Stimulated activated CD4-positive, alpha-beta T cell treated with anti-CD3 and anti-CD28 coated beads, TNF-alpha, amount 100 ng/mL, for 24 hours (primary cell): Measurements from ENCODE around the gene CHST12.
A peak's percentile ranks its signal among the peaks of the same experiment; 100 is the strongest.
"Not testable (repeated sequence)": the region's sequence is repeated elsewhere in the genome, so short reads cannot be mapped to it uniquely, and the experiment has no call there.

ENCODE experiments used
- DNase-seq, 3 experiments: peaks; one replicate each; pipeline ENCODE4 v3.0.0-alpha.2; 2020; ENCODE audit warnings: low read depth in 3 of 3

CHST12 gene

GRCh38 chr7:2403718-2404648 lies 572 bp downstream of the CHST12 start:
- DNase-seq = no peak

- no peak for DNase-seq
Measured at GRCh38 chr7:2404714-2405119, 1.3 kb downstream of the CHST12 start.

GRCh38 chr7:2405201-2405600 lies 1.8 kb downstream of the CHST12 start:
- no peak for DNase-seq

GRCh38 chr7:2405601-2406345 lies 2.4 kb downstream of the CHST12 start:
- DNase-seq = peak in 2 of 3 experiments; percentile 11 to 67

- DNase-seq = no peak
Measured at GRCh38 chr7:2409745-2410414, 6.5 kb downstream of the CHST12 start.

- no peak for DNase-seq
Measured at GRCh38 chr7:2411049-2411448, 7.6 kb downstream of the CHST12 start.

- no peak for DNase-seq
Measured at GRCh38 chr7:2411815-2412586, 8.6 kb downstream of the CHST12 start.

- no peak for DNase-seq
Measured at GRCh38 chr7:2412587-2413201, 9.3 kb downstream of the CHST12 start.

- DNase-seq = no peak
Measured at GRCh38 chr7:2416063-2416462, 12.7 kb downstream of the CHST12 start.

- no peak for DNase-seq
Measured at GRCh38 chr7:2416650-2417049, 13.2 kb downstream of the CHST12 start.

- DNase-seq = not testable (repeated sequence)
Measured at GRCh38 chr7:2417178-2417577, 13.8 kb downstream of the CHST12 start.

- peak in 1 of 3 experiments; percentile 38 for DNase-seq
Measured at GRCh38 chr7:2417981-2418481, 14.6 kb downstream of the CHST12 start.

- DNase-seq = no peak
Measured at GRCh38 chr7:2420216-2420933, 17.0 kb downstream of the CHST12 start.

GRCh38 chr7:2421943-2422310 lies 18.5 kb downstream of the CHST12 start:
- no peak for DNase-seq

- no peak for DNase-seq
Measured at GRCh38 chr7:2425749-2426148, 22.3 kb downstream of the CHST12 start.

- DNase-seq = peak in 1 of 3 experiments; percentile 47
Measured at GRCh38 chr7:2431260-2431867, 28.0 kb downstream of the CHST12 start.

- no peak for DNase-seq
Measured at GRCh38 chr7:2432910-2433712, 29.7 kb downstream of the CHST12 start.

- no peak for DNase-seq
Measured at GRCh38 chr7:2433713-2434550, 30.5 kb downstream of the CHST12 start.
